ENCODE data around the gene MBD3L5.
"Not testable (repeated sequence)": the region's sequence is repeated elsewhere in the genome, so short reads cannot be mapped to it uniquely, and the experiment has no call there.

MBD3L5 gene

DNA sequence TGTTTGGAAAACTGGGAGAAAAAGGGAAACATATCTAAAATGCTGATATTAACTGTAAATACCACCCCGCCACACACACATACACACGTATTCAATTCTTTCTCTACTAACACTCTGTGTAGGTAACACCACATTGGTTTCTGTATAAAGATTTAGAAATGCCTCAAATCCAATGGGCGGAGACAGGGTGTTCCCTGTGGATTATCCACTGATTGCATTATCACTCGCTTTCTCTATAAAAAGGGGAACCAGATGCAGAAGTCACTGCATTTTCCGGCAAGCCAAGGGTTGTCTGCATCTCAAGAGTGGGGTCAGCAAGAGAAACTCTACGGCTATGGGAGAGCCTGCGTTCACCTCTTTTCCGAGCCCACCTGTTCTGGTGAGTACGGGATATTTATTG, at the start of gene MBD3L5:
Gene MBD3L5 (plus strand): TSS at position 301 of the 400 bp plus-strand sequence. CDS start 34 bp downstream, at position 335.
- H3K27ac ChIP-seq; DNase-seq (ENCODE audit: low read depth, low spot score): not testable (repeated sequence)

DNA sequence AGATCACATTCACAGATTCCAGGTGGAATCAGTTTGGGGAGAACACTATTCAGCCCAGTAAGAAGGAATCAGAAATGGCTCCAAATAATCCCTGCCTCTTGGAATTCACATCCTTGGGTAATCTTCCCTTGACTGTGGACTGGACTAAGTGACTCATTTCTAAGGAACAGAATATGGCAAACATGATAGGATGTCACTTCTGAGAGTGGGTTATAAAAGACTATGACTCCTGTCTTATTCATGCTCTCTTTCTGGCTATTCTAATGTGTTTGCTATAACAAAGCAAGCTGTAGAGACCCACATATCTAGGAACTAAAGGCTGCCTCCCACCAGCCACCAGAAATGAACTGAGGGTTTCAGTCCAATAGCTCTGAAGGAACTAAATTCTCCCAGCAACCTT, 46.9 kb upstream of the MBD3L5 start:
- no peak for DNase-seq (ENCODE audit: low read depth, low spot score)
- no peak overlapping the region for H3K27ac ChIP-seq

DNA sequence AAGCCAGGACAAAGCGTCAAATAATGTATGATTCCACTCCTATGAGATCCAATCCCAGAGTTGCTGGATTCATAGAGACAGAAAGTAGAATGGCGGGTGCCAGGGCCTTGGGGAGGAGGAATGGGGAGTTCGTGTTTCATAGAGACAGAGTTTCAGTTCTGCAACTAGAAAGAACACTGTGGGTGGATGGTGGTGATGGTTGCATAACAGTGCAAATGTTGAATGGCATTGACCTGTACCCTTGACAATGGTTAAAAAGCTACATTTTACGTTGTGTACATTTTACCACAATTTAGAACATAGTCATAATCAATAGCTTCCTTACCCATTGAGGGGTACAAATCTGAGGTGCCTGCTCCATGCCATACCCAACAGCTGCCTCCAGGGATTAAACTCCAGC, 42.5 kb upstream of the MBD3L5 start:
- H3K27ac ChIP-seq: no peak overlapping the region
- DNase-seq (ENCODE audit: low read depth, low spot score): no peak

DNA sequence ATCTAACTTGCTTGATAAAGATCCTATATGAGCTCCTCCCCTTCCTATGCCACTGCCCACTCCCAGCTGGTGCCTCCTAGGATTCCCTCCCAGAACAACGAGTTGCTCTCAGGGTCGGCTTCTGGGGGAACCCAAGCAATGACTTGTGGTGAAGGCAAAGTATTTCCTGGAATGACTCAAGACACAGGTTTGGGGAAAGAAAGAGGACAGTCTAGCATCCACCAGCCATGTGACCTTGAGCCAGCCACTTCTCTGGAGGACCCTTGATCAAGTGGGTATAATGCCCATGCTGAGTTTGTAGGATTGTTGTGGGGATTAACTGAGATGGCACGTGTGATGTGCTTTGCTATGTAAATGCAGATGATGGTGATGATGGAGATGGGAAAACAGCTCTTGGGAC, 42.1 kb upstream of the MBD3L5 start:
- DNase-seq (ENCODE audit: low read depth, low spot score): no peak
- H3K27ac ChIP-seq: no peak overlapping the region

DNA sequence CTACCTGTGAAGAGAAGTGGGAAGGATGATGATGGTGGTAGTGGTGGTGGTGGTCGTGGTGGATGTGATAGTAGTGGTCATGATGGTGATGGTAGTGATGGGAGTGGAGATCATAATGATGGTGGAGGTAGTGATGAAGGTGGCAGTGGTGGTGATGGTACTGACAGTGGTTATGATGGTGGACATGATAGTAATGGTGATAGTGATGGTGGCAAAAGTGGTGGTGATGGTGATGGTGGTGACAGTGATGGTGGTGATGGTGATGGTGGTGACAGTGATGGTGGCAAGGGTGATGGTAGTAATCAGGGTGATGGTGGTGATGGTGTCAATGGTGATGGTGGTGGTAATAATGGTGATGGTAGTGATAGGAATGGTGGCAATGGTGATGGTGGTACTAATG, 35.3 kb upstream of the MBD3L5 start:
- no peak overlapping the region for H3K27ac ChIP-seq
- DNase-seq (ENCODE audit: low read depth, low spot score): no peak

DNA sequence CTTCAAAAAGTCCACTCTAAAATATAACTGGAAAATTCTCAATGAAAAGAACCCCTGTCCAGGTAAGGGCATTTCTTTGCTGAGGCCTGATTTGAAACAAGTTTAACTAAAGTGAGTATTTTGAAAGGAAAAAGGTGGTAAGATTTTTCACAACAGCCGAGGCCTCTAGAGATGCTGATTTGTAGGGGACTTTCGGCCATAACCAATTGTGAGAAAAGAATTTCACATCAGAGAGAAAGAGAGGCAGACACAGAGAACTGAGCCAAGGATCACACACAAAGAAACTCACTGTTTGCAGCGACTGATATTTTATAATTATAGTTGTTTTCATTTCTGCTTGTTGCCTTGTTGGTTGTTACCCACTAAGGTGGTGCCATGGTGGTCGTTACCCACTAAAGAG, 33.6 kb upstream of the MBD3L5 start:
- no peak for DNase-seq (ENCODE audit: low read depth, low spot score)
- no peak overlapping the region for H3K27ac ChIP-seq

DNA sequence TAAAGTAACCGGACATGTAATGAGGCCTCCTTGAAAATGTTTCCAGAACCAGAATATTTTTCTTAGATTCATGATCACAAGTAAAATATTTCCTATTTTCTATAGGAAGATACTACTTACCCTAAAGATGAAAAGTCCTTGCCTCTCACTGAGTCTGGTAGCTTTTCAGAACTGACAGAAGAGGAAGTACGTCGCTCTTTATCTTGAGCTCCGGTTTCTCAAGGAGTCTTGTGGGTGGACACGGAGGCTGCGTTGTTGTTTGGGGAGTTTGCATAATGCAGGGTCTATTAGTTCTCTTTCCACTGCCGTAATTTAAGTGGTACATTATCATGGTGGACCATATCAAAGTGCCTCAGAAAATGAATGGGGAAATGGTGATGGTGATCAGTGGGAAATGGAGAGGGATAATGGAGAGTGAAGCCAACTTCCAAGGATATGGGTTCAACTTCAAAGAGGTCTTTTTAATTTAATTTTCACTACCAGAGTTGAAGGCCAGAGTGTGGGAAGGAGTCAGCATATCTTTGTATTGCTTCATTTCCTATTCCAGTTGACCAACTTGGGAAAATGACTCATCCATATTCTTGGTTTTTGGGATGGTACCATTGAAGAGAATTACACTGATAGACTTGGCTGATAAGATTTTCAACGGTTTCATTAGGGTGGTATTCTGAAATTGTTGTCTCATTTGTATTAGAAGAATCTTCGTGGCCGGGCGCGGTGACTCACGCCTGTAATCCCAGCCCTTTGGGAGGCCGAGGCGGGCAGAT, 32.5 kb upstream of the MBD3L5 start:
- H3K27ac ChIP-seq: no peak overlapping the region
- no peak for DNase-seq (ENCODE audit: low read depth, low spot score)

DNA sequence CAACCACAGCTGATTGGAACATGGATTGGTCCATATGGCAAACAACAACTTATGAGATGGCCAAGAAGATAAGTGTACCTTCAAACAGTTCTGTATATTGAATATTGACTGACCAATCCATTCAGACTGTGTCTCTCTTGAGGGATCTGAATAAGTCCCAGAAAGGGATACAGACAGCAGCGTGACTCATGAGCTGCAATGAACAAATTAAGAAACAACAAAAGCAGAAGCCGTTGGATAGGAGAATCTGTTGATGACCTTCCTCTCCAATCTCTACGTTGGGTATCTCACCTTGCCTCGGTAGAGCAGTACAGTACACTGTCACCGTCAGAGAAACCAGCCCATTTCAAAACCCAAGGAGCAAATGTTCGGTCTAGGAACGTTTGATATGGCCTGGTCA, 30.4 kb upstream of the MBD3L5 start:
- no peak for DNase-seq (ENCODE audit: low read depth, low spot score)
- no peak overlapping the region for H3K27ac ChIP-seq

DNA sequence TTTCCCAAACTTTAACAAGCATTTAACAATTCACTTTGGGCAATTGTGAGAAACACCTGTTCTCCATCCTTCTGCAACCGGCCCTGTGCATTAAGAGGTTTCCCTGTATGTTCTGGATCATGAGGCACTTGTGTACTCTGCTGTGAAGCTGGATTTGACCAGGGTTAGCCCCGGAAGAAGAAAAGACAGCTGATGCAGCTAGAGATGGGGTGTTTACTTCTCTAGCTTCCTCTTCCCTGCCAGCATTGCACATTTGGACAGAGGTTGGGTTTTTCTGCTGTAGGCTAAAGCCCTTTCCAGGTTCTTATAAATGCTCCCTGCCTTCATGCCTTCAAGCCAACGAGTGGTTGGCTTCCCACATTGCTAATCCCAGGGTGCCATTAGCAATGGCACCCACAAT, 30.0 kb upstream of the MBD3L5 start:
- DNase-seq (ENCODE audit: low read depth, low spot score): no peak
- no peak overlapping the region for H3K27ac ChIP-seq

DNA sequence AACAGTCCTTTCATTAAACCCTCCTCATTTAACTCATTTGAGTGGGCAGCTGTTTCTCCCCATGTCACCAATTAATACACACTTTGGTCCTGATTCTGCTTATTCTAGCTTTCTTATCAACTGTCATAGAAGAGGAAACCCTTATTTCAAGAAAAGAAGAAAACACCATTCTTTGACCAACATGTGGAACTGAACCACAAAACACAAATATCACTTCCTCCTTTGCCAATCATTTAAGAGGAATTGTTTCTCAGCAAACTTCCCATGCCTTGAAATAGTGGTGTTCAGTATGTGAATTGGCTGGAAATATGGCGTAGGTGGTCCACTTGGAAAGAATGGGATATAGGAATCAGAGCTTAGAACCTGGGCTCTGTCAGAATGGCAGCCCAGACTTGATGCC, 29.6 kb upstream of the MBD3L5 start:
- DNase-seq (ENCODE audit: low read depth, low spot score): no peak

DNA sequence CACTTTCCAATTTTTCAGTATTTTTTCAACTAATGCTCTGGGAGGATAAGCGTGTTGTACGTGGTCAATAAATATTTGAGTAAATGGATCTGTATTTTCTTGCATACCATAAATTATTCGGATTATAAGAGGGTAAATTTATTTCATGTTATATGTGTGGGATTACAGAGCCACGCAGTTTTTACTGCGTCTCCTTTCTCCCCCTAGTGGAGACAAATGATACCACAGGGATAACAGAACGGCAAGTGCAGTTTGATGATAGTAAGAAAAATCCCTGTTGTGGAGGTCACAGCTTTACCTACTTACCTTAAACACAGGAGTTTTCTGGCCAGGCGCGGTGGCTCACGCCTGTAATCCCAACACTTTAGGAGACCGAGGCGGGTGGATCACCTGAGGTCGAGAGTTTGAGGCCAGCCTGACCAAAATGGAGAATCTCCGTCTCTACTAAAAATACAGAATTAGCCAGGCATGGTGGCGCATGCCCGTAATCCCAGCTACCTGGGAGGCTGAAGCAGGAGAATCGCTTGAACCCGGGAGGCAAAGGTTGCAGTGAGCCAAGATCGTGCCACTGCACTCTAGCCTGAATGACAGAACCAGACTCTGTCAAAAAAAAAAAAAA, 26.0 kb upstream of the MBD3L5 start:
- no peak overlapping the region for H3K27ac ChIP-seq
- no peak for DNase-seq (ENCODE audit: low read depth, low spot score)

More for the DNA sequence above, 29.6 kb upstream of the MBD3L5 start:
- H3K27ac ChIP-seq: no peak overlapping the region

DNA sequence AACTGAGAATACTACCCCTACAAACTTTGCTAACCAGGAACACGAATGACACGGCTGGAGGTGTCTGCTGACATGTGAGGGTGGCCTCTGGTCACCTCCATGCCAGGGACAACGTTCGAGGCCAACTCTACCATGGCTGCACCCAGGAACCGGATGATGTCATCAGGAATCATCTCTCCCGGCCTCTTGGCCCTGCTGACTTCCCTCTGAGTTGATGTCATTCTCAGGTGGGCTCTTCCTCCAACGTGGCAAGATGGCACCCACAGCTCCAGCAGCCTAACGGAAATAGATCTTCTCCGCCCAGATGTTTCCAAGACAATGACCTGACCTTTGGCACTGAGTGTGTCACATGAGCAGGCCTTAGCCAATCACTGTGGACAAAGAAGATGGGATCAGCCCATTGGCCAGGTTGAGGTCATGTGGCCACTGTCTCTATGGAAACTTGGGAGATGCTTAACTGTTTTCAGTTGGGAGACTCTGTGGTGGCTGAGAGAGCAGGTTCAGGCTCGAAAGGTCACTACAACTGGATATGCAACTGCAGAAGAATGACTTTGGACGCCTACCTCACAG, 24.2 kb upstream of the MBD3L5 start:
- H3K27ac ChIP-seq: no peak overlapping the region
- DNase-seq (ENCODE audit: low read depth, low spot score): no peak

DNA sequence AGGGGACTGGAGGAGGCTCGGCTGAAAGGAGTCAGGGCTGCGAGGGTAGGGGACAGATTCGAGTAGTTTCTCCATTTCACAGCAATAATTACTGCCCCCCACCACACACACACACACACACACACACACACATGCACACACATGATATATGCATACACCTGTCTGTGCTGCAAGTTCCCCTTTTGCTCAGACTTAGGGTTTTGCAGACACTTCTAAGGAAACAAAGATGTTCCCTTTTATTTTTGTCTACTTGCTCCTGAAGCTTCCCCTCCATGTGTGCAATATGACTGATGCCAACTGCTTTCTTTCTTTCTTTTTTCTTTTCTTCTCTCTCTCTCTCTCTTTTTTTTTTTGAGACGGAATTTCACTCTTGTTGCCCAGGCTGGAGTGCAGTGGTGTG, 22.5 kb upstream of the MBD3L5 start:
- no peak overlapping the region for H3K27ac ChIP-seq
- no peak for DNase-seq (ENCODE audit: low read depth, low spot score)

DNA sequence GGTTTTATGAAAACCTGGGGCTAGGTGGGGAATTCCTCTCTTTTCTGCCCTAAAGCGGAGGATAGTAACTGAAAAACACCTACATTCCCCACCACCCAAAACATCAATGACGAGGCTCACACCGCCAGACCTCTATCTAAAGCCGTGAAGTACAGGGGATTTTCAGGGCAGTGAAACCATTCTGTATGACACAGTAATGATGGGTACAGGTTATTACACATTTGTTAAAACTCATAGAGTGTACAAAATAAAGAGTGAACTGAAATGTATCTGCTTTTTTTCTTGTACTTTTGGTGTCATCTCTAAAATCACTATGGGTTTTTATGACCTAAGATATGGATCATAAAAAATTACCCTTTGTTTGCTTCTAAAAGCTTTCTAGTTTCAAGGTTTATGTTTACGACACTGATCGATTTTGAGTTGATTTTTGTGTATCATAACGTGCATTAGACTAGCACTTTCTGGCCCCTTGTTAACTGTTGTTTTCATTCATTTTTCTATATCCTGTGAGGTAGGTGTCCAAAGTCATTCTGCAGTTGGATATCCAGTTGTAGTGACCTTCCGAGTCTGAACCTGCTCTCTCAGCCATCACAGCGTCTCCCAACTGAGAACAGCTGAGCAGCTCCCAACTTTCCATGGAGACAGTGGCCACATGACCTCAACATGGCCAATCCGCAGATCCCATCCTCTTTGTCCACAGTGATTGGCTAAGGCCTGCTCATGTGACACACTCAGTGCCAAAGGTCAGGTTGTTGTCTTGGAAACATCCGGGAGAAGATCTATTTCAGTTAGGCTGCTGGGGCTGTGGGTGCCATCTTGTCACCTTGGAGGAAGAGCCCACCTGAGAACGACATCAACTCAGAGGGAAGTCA, 19.4 kb upstream of the MBD3L5 start:
- DNase-seq (ENCODE audit: low read depth, low spot score): no peak
- no peak overlapping the region for H3K27ac ChIP-seq

DNA sequence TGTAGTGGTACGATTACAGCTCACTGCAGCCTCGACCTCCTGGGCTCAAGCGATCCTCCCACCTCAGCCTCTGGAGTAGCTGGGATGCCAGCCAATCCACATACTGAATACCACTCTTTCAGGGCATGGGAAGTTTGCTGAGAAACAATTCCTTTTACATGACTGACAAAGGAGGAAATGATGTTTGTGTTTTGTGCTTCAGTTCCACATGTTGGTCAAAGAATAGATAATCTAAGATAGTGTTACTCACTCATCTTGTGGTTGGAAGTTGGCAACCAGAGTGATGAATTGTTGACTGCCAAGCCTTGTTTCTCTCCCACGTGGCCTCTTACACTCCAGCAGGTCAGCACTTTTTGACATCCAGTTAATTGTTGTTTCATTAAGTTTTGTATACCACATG, 16.7 kb upstream of the MBD3L5 start:
- peak; percentile 81 for DNase-seq (ENCODE audit: low read depth, low spot score)
- no peak overlapping the region for H3K27ac ChIP-seq

DNA sequence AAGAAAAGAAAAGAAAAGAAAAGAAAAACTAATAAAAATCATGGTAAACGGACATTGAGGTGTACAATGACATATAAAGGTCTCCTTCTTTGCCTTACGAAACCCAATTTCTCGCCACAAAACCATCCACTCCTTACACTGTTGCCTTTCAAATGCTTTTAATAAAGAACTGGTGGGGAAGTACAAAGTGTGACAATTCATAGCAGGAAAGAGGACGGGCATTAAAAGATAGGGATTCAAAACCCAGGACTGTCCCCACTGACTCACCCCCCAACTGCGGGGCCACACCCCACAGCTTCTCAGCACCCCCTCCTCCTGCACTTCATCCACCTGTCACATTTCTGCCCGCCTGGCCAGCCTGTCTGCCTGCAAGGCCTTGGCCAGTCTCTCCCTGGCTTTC, 11.6 kb upstream of the MBD3L5 start:
- no peak overlapping the region for H3K27ac ChIP-seq
- no peak for DNase-seq (ENCODE audit: low read depth, low spot score)

DNA sequence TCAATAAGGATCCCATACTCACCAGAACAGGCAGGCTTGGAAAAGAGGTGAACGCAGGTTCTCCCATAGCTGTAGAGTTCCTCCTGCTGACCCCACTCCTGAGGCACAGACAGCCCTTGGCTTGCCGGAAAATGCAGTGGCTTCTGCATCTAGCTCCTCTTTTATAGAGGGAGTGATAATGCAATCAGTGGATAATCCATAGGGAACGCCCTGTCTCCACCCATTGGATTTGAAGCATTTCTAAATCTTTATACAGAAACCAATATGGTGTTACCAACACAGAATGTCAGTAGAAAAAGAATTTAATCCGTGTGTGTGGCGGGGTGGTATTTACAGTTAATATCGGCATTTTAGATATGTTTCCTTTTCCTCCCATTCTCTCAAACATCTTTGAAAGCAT, 9.0 kb upstream of the MBD3L5 start, which contains the start of gene MBD3L2B:
Gene MBD3L2B (minus strand): TSS at position 101 of the 400 bp plus-strand sequence. CDS start 34 bp downstream, at position 67.
- DNase-seq (ENCODE audit: low read depth, low spot score); H3K27ac ChIP-seq: not testable (repeated sequence)

DNA sequence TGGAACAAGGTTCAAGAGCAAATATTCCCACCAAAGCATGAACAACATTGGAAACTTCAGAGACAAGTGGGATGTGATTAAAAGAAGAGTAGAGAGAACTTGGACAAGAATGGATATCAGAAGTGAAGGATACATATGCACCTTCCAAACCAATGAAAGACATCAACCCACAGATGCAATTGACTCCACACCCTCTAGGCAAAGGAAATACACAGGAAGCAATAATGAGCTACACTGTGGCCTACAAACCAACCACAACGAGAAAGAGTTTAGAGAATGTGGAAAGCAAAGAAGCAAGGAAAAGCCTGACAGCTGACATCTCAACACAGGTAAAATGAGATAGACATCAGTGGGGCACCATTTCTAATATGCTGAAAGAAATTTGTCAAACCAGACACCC, 1.6 kb upstream of the MBD3L5 start:
- not testable (repeated sequence) for DNase-seq (ENCODE audit: low read depth, low spot score); H3K27ac ChIP-seq

DNA sequence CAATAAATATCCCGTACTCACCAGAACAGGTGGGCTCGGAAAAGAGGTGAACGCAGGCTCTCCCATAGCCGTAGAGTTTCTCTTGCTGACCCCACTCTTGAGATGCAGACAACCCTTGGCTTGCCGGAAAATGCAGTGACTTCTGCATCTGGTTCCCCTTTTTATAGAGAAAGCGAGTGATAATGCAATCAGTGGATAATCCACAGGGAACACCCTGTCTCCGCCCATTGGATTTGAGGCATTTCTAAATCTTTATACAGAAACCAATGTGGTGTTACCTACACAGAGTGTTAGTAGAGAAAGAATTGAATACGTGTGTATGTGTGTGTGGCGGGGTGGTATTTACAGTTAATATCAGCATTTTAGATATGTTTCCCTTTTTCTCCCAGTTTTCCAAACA, 9.7 kb downstream of the MBD3L5 start, which contains the start of gene MBD3L4:
Gene MBD3L4 (minus strand): TSS at position 101 of the 400 bp plus-strand sequence. CDS start 35 bp downstream, at position 66.
- not testable (repeated sequence) for DNase-seq (ENCODE audit: low read depth, low spot score); H3K27ac ChIP-seq

DNA sequence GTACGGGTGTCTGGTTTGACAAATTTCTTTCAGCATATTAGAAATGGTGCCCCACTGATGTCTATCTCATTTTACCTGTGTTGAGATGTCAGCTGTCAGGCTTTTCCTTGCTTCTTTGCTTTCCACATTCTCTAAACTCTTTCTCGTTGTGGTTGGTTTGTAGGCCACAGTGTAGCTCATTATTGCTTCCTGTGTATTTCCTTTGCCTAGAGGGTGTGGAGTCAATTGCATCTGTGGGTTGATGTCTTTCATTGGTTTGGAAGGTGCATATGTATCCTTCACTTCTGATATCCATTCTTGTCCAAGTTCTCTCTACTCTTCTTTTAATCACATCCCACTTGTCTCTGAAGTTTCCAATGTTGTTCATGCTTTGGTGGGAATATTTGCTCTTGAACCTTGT, 11.2 kb downstream of the MBD3L5 start:
- not testable (repeated sequence) for DNase-seq (ENCODE audit: low read depth, low spot score)

More for the DNA sequence above, 11.2 kb downstream of the MBD3L5 start:
- H3K27ac ChIP-seq: not testable (repeated sequence)

All from epithelial cell of prostate (primary cell).